NCI-H2029 treated with DMSO at 0.1 percent for 48 hours (cell line): ENCODE results near the gene OTC.

Experiments
- DNase-seq: peaks from one replicate; lab custom pipeline; 2025; lab: John Stamatoyannopoulos, UW

OTC gene

DNA sequence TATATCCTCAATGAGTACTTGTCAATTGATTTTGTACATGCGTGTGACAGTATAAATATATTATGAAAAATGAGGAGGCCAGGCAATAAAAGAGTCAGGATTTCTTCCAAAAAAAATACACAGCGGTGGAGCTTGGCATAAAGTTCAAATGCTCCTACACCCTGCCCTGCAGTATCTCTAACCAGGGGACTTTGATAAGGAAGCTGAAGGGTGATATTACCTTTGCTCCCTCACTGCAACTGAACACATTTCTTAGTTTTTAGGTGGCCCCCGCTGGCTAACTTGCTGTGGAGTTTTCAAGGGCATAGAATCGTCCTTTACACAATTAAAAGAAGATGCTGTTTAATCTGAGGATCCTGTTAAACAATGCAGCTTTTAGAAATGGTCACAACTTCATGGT, at the start of gene OTC:
Gene OTC, plus strand, starts transcription at position 243 of the 400 bp plus-strand sequence. Its CDS starts 93 bp downstream, at position 336.
- no peak for DNase-seq

DNA sequence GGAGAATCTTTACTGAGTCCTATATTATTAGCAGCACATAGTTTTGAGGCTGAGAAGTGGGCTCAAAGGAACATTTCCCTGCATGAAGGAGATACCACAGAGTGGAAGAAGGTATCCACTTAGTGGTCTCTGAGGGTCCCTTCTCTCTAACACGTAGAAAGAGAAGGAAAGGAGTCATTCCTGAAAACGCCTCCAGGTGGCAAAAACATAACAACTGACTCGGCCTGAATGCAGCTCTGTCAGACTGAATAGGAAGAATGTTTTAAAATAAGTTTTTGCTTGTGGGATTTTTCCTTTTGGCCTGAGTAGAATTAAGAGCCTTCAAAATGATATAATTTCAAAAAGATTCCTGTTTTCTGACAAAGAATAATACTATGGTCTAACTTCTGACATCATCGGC, 48.4 kb upstream of the OTC start:
- DNase-seq, result no peak

DNA sequence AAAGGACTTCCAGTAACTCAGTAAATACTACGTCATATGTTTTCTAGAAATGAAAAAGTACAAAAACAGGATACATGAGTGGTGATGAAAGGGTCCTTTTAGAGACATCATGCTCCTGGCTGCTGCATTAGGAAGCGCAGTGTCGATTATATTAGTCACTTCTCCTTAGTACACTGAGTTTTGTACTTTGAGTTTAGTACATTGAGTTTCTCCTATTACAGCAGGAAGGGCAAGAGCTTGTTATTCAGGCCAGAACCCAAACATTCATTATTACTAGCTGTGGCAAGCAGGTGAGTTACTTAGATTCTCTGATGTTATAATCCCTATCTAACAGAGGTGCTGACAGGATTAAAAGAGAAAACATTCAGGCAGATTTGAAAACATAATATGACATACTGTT, 46.4 kb upstream of the OTC start:
- no peak for DNase-seq

DNA sequence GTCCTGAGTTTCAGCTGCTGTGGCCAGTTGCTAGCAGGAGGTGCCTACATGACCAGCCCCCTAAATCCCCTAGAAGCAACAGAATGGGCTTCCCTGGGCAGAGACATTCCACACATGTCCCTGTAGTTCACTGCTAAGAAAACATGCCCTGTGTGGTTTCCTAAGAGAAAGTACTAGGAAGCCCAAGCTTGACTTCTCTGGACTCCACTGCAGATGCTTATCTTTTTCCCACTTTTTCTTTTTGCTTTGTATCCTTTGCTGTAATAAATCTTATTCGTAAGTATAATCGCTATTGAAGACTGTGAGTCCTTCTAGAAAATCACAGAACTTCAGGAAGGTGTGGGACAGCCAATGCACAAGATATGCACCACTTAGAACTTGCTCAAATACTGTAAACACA, 40.7 kb upstream of the OTC start:
- DNase-seq, result no peak

DNA sequence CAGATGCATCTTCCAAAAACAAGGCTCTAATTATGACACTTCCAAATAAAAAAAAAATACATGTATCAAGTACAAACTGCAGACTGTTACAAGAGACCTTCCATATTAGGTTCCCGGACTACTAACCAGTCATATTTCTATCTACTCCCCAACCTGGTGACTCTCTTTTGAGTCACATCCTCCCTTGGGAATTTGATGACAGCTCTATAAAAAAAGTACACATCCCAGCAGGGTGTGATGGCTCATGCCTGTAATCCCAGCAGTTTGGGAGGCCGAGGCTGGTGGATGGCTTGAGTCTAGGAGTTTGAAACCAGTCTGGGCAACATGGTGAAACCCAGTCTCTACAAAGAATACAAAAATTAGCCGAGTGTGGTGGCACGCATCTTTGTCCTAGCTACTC, 40.0 kb upstream of the OTC start:
- no peak for DNase-seq

DNA sequence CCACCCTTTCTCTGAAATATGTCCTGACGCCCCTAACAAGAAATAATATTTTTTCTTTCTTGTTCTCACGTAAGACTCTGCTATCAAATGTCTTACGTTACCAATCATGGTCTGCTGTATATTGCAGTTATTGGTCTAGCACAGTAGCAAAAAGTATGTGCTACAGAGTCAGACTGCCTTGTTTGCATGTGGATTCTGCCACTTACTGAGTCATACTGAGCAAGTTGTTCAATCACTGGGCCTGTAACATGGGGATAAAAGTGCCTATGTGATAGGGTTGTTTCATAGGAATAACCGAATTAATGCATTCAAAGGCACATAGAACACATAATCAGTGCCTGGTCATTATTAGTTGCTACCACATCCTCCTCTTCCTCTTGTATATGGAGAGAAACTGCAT, 39.2 kb upstream of the OTC start:
- DNase-seq, result no peak

DNA sequence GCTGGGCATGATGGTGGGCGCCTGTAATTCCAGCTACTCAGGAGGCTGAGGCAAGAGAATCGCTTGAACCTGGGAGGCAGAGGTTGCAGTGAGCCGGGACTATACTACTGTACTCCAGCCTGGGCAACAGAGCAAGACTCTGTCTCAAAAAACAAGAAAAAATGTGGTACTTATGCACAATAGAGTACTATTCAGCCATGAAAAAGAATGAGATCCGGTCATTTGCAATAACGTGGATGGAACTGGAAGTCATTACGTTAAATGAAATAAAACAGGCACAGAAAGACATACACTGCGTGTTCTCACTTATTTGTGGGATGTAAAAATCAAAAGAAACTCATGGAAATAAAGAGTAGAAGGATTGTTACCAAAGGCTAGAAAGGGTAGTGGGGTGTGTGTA, 37.2 kb upstream of the OTC start:
- DNase-seq, result no peak

DNA sequence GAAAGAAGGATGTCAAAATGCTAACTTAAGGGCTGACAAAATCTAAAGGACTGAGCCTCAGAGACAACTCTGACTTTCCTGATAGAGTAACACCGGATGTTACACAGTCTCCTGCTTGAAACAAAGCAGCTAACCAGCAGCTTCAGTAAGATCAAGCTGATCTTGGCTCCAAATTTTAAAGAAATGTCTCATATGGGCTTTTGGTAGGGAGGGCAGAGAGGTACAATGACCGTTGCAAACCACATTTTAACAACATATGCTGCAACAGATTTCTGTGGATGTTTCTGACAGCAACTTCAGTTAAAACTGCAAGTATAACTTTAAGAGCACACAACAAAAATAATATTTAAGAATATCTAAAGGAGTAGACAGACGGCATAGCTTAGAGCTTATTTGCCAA, 34.2 kb upstream of the OTC start:
- DNase-seq, result no peak

DNA sequence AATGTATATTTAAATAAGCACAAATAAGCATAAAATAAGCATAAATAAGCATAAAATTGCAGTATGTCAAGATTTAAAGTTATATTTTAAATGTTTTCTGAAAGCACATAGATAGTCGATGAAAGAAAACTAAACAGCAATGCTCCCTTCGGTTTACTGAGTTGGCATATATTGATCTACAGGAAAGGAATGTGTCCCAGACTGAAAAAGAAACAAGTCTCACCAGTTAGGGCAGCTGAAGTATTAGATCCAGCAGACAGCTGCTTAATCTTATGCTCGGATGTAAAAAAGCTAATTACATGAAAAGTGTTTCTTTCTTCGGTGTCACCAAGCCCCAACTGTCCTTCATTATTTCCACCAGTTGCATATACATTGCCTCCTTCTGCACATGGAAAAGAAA, 33.8 kb upstream of the OTC start:
- no peak for DNase-seq

DNA sequence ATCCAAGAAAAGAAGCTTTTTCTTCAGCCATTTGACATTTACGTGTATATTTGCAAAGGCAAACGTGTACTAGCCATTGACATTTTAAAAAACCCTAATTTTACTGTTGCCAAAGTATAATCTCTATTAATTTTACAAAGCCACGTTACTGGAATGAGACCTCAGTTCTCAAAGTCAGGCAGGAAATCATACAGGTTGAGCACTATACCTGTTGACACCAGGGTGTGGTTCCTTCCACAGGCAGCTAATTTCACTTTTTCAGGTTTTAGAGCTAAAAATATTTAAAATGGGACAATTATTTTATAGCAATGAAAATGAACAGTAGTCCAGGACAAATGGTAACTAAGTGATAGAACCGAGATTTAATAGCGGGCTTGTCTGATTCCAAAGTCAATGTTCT, 31.6 kb upstream of the OTC start:
- DNase-seq, result no peak

DNA sequence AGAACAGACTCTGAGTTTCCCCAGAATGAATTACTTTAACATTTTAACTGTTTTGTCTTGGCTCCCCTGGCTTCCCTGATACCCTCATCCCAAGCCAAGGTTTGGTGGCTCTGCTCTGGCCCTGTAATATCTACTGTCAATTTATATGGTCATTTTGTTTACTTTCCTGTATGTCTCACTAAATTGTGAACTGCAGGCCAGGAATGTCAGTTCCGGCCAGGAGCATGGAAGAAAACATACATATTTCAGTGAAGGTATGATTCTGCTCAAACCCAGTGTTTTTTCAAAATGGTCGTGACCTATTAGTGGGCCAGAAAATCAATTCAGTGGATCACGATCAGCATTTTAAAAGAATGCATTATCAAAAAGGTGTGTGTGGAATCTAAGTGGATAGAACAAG, 26.3 kb upstream of the OTC start:
- DNase-seq, result no peak

DNA sequence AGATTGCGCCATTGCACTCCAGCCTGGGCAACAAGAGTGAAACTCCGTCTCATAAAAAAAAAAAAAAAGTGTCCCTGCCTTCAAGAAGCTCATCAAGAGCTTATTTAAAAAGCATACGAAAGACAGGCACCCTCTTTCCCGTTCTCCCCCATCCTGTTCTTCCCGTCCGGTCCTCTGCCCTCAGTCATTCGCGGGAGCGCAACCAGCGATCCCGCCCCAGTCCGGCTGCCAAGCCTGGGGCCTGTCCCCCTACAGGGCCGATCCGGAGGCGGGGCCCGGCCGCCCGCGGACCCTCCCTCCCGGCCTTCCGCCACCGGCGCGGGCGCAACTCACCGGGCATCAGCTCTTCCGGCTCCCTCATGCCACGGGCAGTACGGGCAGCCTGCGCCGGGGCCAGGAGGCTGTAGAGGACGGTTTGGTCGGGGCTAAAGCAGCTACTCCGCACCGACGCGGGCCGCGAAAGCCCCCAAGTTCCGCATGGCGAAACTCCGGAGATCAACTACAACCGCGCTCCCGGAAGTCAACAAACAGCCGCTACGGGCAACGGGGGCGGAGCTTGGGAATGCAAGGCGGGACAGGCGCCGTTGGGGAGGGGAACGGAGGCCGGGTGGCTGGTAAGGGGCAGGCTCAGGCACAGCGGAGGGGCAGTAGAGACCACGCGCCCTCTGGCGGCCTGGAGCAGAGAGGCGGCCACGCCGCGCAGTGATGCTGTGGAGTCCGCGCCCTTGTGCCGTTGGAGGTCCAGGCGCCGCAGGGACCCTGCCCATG, 25.2 kb upstream of the OTC start, which contains the start of gene RPGR:
Gene RPGR, minus strand, starts transcription at position 503 of the 768 bp plus-strand sequence. Its CDS starts 142 bp downstream, at position 361.
- DNase-seq, result peak; percentile 70

DNA sequence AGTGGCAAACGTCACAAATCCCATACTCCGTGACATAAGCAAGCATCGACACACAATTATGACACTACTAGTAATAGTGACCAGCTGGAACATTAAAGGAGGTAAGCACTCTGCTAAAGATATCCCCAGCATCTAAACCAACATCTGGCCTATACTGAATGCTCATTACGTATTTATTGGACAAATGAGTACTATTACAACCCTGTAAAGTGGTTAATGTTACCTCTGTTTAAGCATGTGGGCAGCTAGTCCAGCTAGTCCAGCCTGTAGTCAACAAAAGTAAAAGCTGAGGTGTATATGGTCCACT, 24.7 kb upstream of the OTC start:
- DNase-seq, result no peak

DNA sequence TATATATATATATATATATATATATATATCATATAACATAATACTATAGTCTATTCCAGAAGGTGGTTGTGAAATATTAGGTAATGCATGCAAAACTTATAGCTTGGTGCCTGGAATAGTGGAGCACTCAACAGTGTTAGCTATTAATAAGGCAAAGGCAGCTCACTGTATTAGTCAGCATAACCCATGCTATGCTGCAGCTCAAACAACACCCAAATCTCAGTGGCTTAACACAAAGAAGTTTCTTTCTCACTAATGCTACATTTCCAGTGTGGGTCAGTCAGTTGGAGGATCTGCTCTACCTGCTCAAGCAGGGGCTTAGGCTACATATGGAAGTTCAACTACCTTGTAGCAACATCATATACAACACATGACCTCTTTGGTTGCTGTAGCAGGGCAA, 19.9 kb upstream of the OTC start:
- no peak for DNase-seq

DNA sequence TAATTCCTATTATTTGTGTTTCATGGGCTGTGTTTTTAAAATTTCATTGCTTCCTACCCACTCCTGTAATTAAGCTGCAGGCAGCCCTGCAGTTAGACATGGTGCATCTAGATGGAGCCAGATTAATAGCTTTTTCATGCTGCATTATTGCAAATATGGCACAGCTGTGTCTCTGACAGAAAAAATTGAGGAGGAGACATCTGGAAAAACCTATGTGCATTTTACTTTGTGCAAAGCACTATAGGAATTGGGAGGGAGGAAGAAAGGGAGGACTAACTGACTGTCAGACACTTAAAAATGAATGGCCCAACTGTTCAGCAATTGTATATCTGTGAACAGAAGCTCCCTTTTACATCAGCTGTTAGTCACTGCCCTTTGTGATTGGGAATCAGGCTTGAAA, 17.0 kb upstream of the OTC start:
- DNase-seq, result no peak

DNA sequence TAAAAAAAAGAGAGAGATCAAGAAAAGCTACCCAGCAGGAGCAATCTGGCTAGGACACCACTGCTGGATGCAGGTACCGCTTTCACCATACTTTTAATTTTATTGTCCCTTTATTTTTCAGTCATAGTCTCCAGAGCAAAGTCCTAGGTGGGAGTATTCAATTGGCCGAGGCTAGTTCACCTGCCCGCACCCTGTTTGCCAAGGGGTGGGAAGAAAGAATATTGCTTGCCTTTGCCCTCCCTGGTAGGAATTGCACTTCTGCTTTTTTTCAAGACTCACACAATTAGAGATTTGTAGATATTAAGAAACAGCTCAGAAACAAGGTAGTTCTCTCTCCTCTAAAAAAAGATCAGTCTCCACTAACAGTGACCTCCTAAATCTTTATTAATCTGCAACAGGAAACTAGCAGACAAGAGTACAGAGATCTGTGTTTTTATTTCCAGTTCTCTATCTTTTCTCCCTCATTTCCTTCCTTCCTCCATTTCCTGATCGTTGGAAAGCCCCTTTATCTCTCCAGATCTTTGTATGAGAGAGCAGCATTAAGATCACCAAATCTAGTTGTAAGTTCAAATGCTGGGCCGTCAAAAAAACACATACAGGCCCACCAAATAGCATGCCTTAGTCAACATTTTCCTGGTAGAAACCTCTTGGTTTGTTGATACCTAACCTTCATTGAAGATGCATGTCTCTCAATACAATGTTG, 15.7 kb upstream of the OTC start:
- no peak for DNase-seq

DNA sequence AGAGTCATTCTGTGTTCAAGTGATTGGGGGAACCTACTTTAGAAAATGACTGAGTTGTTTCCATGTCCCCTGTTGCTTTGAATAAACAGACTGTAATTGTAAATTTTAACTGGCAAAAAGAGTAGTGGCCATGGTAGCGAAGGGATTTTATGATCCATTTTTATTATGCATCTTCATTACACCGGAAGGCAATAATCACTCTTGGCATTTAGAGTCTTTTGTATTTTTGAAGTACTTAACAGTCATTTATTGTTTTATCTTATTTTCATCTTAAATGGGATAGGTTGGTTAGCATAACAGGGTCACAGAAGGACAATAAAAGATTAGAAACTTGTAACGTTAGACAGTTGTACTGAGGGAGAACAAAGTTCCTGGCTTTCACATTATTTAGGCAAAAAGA, 11.0 kb upstream of the OTC start:
- DNase-seq, result no peak

DNA sequence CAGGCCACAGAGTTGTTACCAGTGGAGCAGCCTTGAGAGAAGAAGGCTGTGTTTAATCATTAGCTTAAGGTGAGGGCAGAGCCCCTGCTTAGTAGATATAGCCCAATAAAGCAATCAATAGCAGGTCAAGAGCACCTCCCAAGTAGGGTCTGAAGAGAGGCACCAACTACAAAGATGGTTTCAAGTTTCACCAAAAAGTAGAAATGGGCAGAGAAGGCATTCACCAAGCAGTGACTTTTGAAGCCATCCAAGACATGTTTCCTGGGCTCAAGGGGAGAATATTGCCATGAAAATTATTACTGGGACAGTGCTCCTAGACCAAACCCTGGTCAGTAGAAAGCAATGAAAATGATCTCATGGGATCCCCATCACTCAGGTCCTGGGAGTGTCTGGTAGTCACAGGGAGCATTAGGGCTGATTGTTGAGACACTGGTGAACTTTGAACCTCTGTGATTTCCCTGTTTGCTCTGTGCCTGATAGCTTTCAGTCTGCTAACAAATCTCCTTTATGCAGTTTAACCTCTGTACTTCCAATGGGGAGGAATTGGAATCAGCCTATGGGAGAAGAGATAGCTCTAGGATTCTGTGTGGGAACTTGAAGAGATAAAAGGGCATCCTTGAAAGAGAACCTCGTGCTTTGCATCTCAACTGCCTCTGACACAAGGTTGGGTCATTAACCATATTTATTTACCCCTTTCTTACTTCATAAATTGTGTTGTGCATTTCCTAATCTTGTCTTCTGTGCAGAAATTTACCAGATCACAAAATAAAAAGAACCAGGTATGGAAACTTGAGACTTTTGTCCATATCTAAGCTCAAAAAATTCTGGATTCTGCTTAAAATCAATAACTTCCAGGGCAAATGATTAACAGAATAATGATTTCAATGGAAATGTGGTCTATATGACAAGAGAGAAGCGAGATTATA, 9.3 kb upstream of the OTC start:
- no peak for DNase-seq

DNA sequence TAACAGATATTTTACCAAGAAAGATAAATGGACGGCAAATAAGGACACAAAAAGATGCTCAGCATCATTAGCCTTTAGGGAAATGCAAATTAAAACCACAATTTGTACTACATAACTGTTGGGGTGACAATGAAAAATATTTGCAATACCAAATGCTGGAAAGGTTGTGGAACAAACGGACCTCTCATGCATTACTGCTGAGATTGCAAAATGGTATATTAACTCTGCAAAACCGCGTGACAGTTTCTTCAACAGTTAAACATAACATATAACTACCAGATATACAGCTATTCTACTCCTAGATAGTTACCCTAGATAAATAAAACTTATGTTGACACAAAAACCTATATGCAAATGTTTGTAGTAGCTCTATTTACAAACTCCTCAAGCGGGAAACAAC, 6.3 kb upstream of the OTC start:
- no peak for DNase-seq

DNA sequence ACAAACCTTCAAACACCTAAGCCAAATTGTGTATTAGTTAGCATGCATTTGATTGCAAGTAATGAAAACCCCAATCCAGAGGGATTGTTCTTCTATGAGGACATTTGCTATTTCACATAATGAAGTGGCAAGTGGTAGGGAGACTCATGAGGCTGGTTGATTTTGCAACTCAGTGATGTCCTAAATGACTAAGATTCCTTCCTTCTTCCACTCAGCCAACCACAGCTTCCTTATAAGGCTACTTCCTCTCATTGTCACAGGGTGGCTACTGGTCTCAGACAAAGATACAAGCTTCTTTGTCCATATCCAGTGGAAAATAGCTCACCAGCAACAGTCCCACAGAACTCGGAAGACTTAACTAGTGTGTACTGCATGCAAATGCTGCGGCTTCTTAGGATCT, 5.3 kb upstream of the OTC start:
- DNase-seq, result no peak

DNA sequence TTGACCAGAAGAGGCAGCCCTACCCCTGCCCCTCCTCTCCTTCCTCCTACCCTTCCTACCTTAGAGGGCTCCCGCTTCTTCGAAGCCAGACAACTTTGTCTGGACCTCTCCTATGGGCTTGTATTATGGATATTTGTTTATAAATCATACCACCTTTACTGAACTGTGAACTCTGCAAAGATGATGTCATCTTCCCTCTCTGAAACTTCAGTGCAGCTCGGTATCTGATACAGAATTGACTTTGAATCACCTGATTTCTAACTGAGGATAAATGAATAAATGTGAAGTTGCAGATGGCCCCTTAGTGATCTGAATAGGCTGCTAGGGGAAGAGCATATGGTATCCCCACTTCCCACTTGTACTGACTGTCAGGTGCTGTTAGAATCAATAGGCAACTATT, 1.1 kb upstream of the OTC start:
- no peak for DNase-seq

DNA sequence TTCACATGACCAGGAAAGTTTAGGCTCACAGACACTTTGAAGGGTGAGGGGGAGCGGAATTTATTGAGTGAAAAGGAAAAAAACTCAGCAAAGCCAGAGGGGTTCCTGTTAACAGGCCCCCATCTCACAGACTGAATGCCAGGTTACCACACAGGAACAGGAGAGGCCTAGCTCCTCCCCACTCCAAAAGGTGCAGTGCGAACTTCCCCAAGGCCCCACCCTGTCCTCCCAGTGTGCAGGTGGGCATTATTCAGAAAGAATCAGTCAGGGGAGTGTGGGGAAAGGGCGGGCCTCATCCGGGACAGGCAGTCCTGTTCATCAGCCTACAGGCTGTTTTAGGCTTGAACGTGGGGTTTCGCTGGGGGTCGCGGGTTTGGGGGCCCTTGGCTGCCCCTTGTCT, 4.0 kb downstream of the OTC start:
- DNase-seq, result no peak
